BJ (cell line): ENCODE measurements around the gene UBASH3A. TPM values are rescaled to one million over a fixed set of nuclear protein-coding genes. Genes with fewer than 3 reads are reported as not detected.

Source experiments
- CTCF ChIA-PET: fragments of 350-600 bp; formaldehyde crosslinking; extraction: SDS; loops from one replicate; lab custom pipeline; 2021; ENCODE audit warnings: antibody characterized with exemption, inconsistent platforms; lab: Yijun Ruan, JAX
- POLR2A ChIA-PET: fragments of 300-600 bp; sonication (Branson Sonifier 250); formaldehyde crosslinking; extraction: SDS; loops from one replicate; lab custom pipeline; 2021; ENCODE audit warnings: antibody characterized with exemption; lab: Charles Lee
- DNase-seq: peaks from one replicate; pipeline ENCODE4 v3.0.0-alpha.2; 2011; ENCODE audit warnings: low read depth
- H3K27me3 ChIP-seq: 2 replicates; pipeline ENCODE4 v1.6.0; 2011; ENCODE audit warnings: low read length; ENCODE audit not compliant: control insufficient read depth, insufficient read depth
- H3K36me3 ChIP-seq: 2 replicates; pipeline ENCODE4 v1.5.1; 2011; ENCODE audit warnings: low read length; ENCODE audit not compliant: control insufficient read depth, insufficient read depth
- H3K4me3 ChIP-seq: 2 replicates; pipeline ENCODE4 v1.5.1; 2011; ENCODE audit warnings: low read depth, mild to moderate bottlenecking, control low read depth, low read length
- CTCF ChIP-seq: IDR thresholded peaks from 2 replicates; pipeline ENCODE4 v1.5.1; 2011; ENCODE audit warnings: low read depth, mild to moderate bottlenecking, control low read depth, inconsistent platforms, low read length, moderate library complexity; ENCODE audit not compliant: insufficient read depth
- polyA plus RNA-seq: library from polyadenylated mRNA; depleted of rRNA; stranded (reverse); fragments of >200 nt; gene quantifications from 2 replicates; pipeline ENCODE4 v1.2.3, GENCODE V29; 2011

Gene UBASH3A
- polyA plus RNA-seq, 1 experiment = not detected

GRCh38 chr21:42463861-42464515, 60.3 kb downstream of the UBASH3A start:
- no peak for TF ChIP-seq CTCF
- H3K4me3 ChIP-seq = no peak overlapping the region
- ChIA-PET POLR2A (no interaction called here), CTCF (no interaction called here)
- DNase-seq = no peak
- H3K27me3 ChIP-seq = no peaks in the 10 kb centered on the region
- no peaks in the 10 kb centered on the region for H3K36me3 ChIP-seq

GRCh38 chr21:42465008-42465802, 61.5 kb downstream of the UBASH3A start:
- Histone ChIP-seq H3K4me3 (no peak overlapping the region), H3K36me3 (no peaks in the 10 kb centered on the region), H3K27me3 (no peaks in the 10 kb centered on the region)
- ChIA-PET POLR2A (no interaction called here), CTCF (no interaction called here)
- no peak for TF ChIP-seq CTCF
- DNase-seq = no peak

DNA sequence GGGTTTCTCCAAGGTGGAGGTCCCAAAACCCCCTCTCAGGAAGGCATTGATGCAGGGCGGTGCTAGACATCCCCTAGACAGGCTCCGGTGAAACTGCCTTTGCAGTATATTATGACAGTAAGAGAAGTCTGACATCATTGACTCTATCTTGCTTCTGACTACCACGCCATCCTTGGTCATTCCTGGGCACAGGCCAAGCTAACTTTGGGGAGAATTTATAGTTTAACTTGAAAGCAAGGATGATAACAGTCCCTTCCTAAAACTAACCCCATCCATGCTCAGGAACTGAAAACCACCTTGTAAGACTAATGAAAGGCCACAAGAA, 62.1 kb downstream of the UBASH3A start:
- no peak for TF ChIP-seq CTCF
- H3K27me3 ChIP-seq = no peaks in the 10 kb centered on the region
- ChIA-PET CTCF (no interaction called here), POLR2A (no interaction called here)
- DNase-seq = no peak
- no peak overlapping the region for H3K4me3 ChIP-seq
- no peaks in the 10 kb centered on the region for H3K36me3 ChIP-seq

DNA sequence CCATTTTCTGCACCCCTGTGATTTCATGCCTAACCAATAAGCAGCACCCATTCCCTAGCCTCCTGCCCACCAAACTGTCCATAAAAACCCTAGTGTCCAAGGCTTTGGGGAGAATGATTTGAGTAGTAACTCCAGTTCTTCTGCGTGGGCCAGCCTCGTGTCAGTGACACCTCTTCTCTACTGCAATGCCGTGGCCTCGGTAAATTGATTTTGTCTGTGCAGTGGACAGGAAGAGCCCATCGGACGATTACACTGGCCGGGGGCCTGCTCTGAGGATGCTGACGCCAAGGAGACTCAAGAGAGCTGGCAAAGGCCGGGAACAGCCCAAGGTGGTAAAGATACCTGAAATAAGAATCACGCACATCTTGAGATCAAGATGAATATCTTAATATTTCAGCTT, 63.0 kb downstream of the UBASH3A start:
- no peaks in the 10 kb centered on the region for H3K36me3 ChIP-seq
- TF ChIP-seq CTCF = no peak
- ChIA-PET POLR2A (no interaction called here), CTCF (interaction anchor here (0.9 kb wide), 1 partner anchor 67 kb away, joined by 3 read pairs; no protein-coding TSS in a partner anchor)
- no peak for DNase-seq
- H3K4me3 ChIP-seq = no peak overlapping the region
- H3K27me3 ChIP-seq = no peaks in the 10 kb centered on the region

DNA sequence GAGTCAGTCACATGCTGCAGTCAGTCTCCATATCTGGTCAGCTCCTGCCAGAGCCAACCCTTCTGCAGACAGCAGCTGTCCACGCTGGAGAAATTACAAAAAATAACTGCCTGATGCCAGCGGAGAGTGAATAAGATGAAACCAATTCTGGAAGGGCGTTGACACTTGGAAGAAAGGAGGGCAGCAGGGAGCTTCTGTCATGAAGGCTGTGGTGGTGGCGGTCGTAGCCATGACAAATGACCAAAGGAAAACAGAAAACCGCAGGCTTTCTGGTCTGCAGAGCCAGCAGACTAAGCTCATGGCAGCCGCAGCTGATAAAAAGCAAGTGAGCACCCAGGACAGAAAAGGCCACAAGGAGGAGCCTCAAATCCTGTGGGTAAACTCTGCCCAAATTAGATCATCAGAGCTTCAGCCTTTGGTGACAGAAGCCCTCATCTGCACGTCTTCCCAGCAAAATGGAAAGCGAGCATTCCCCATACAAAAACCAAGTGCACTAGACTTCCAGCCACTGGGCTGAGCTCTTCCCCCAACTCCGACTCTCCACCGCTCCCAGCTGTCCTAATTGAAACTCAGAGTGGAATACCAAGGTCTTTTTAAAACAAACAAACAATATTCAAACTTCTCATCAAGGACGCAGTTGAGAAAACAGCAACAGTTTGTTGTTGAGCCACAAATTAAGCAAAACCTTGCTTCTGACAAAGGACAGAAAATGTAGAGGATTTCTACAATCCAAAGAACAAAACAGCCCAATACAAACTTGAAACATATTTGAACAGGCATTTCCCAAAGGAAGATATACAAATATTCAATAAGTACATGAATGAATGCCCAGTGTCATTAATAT, 63.7 kb downstream of the UBASH3A start:
- CTCF ChIA-PET = interaction anchor here (0.9 kb wide), 1 partner anchor 66 kb away, joined by 3 read pairs; no protein-coding TSS in a partner anchor
- TF ChIP-seq CTCF = peak; percentile 4; the same call in 1 of the 2 replicates
- POLR2A ChIA-PET = no interaction called here
- Histone ChIP-seq H3K36me3 (no peaks in the 10 kb centered on the region), H3K27me3 (no peaks in the 10 kb centered on the region), H3K4me3 (no peak overlapping the region)
- no peak for DNase-seq
